NCI-H460 (cell line): ENCODE data around the gene ZSCAN29. TPM values are rescaled to one million over a fixed set of nuclear protein-coding genes. Genes with fewer than 3 reads are reported as not detected.
"Not testable (repeated sequence)": the region's sequence is repeated elsewhere in the genome, so short reads cannot be mapped to it uniquely, and the experiment has no call there.

Source experiments
- DNase-seq: peaks from one replicate; pipeline ENCODE4 v3.0.0-alpha.2; 2016; ENCODE audit warnings: low read depth; ENCODE audit errors: extremely low read depth
- polyA plus RNA-seq: library from polyadenylated mRNA; depleted of rRNA; stranded (reverse); fragments of >200 nt; gene quantifications from 2 replicates; pipeline ENCODE4 v1.2.3, GENCODE V29; 2014; cell fraction: nucleus; rRNA removed
- total RNA-seq: library from RNA; depleted of rRNA; stranded (reverse); fragments of >200 nt; shearing (Covaris generic); gene quantifications from 2 replicates; pipeline ENCODE4 v1.2.3, GENCODE V29; 2014; rRNA removed

The ZSCAN29 gene
- total RNA-seq: 38.6 and 44.2 TPM in 2 replicates
- polyA plus RNA-seq: 29.8 and 31.3 TPM in 2 replicates

DNA sequence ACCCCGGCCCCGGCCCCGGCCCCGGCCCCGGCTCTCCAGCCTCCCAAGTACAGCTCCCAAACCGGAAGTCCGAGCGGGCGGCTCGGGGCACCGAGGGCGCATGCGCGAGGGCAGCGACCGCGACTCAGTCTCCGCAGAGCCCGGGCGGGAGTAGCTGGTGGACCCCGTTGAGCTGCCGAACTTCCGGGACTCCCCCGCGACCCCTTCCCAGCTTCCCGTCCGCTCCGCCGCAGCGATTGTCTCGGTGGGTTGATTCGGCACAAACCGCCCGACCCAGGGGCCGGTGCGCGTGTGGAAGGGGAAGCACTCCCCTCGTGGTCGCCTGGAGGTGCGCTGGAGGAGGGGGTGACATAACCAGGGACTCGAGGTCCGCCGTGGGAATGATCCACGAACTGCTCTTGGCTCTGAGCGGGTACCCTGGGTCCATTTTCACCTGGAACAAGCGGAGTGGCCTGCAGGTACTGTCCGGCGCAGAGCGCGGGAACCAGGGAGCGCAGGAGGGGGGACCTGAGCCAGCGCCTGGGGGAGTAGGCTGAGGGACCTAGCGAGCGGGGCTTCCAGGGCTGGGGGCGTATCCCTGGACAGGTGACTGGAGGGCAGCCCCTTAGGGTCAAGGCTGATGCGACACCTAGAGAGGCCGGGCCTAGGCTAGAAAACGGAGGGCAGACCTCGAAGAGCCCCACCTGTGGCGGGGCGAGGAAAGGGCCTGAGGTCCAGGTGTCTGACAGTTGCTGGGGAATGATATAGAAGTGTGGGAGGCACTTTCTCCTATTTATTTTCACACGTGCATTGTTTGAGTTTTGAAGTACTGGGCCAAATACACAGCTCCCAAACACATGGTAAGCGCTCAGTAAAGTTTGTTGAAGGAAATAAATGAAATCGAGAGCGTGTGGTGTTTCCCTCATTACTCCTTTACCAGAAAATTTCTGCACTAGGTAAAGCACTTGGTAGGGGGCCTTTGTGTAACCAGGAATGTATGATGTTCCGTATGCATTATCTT, at the start of gene ZSCAN29, which contains the start of gene TUBGCP4:
ZSCAN29 (minus strand) TSS at position 69 of the 1,000 bp plus-strand sequence. CDS start 1,130 bp downstream, outside the sequence.
TUBGCP4 (plus strand) TSS at position 127 of the 1,000 bp plus-strand sequence; CDS start at position 381, 254 bp downstream.
- peak; percentile 66 for DNase-seq

DNA sequence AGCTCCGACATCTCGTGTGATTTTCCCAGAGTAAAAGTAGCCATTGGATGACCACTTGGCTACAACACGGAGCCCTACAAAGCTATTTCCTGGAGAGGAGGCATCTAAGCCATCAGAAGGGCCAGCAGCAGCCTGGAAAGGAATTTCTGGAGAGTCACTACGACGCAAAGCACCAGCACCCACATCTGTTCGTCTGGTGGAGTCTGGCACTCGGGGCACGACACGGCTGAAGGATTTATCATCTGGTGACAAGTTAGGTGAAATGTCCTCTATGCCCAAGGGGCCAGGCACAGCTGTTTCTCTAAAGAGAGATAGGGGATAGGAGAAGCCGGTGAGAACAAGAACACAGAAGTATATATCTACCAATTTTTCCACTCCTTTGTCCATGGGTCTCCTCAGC, 49.6 kb upstream of the ZSCAN29 start:
- DNase-seq: no peak

DNA sequence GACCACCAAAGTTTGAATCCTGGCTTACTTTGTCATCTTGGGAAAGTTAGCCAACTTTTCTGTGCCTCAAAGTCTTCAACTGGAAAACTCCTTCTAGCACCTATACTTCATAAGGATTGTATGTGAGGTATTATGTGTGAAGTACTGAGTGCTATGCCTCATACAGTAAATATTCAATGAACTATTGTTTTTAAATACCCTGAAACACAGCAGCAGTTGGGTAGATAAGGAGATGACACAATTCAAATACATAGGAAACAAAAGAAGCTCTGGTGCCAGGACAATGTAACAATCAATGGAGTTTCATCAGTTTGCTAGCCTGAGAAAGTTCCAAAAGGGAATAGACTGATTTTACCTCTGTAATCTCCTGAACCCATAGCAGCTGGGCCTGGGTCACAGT, 43.4 kb upstream of the ZSCAN29 start:
- no peak for DNase-seq

DNA sequence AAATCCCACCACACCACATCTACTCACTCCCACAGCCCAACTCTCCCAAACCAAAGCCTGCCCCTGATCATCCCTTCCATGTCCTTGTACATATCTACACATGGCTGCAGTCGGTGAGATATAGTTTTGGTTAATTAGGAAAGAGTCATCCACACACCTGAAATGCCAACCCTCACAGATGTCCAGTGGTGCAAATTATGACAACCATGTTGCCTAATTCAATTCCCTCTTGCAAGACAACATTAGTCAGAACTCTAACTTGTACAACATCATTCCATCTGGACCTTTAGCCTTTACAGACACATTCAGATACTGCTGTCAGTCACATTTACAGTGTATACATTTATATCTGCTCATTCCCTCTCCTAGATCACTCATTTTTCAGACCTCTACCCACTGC, 41.3 kb upstream of the ZSCAN29 start:
- DNase-seq: no peak

DNA sequence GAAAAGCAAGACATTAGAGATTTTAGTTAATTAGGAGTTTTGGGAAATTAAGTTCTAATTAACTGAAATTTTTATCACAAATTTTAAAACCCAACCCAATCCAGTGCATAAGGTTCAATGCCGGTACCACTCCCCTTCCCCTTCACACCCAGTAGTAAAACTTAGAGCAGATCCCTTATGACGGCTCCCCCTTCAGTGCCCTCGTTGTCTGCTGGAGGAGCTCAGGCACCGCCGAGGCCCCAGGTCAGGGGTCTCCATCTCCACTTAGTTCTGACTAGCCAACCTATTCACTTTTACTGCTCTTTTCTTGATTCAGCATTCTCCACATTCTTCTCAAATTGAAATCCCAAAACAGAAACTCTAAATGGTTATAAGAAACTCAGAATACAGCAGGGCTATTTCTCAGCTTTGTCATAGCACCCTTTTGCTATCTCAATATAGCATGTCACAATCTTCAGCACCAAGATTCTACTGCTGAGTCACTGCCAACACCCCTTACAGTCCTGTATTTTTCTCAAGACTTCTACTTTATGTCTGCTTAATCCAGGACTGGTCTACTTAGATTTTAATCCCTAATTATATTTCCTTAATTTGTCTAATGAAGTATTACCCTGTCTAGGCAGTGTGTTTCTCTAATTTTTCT, 39.9 kb upstream of the ZSCAN29 start:
- peak; percentile 42 for DNase-seq

DNA sequence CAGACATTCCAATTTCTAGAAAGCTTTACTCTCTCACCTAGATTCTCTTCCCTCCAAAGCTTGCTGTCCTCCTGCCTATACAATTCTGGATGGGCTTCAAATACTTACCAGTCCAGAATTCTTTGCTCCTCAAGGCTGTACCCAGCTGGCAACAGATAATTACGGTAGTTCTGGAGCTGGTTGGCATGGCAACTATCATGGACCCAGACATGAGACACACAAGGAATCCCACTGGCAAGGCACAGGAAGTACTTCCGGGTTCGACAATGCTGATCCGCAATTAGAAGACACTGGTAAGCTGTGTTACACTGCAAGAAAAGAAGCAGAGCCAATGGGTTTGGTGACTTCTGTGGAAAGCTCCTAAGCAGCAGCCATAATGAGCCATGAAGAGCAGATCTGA, 37.9 kb upstream of the ZSCAN29 start:
- no peak for DNase-seq

DNA sequence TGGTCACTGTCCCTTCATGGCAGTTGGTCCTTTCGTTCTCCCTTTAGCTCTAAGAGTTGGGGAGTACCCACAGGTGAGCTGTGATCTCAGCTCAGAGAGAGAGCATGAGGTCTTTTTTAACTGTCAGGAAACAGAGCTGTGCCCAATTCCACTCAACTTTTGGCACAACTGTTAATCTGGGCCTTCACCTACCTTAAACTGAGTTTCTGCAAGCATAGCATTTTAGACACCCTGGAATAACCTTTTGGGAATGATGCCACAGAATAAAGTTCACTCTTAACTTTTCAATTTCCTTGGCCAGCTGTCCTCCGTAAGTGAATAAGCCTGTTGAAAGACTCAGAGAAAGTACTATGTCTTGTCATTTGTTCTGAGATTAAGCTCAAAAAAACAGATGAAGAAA, 36.0 kb upstream of the ZSCAN29 start:
- no peak for DNase-seq

DNA sequence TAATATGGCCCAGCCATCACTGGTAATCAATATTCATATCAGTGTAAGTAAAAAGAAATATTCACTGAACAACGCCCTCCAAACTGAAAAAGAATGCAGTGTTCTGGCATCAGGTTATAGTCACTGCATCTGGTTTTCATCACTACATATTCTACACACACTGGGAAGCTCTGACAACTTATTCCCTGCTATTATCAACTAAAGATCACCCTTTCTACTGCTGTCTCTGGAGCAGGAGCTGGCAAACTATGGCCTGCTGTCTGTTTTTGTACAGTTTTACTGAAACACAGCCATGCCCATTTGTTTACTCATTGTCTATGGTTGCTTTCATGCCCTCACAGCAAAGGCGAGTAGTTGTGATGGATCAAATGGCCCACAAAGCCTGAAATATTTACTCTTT, 35.3 kb upstream of the ZSCAN29 start:
- no peak for DNase-seq

DNA sequence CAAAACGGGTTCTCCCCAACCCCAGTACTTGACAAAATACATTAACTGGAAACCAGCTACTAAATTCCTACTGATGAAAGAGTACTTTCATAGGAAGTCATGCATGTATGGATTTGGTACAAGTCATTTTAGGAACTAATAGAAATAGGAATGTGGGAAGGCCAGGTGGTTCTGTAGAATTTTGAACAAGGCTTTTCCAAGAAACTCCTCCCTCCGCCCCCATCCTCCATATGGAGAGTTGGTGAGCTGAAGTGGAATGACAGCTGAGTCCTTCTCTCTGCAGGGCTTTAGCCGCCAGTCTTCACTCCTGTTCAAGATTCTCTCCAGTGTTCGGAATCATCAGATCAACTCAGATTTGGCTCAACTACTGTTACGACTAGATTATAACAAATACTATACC, 33.3 kb upstream of the ZSCAN29 start:
- no peak for DNase-seq

DNA sequence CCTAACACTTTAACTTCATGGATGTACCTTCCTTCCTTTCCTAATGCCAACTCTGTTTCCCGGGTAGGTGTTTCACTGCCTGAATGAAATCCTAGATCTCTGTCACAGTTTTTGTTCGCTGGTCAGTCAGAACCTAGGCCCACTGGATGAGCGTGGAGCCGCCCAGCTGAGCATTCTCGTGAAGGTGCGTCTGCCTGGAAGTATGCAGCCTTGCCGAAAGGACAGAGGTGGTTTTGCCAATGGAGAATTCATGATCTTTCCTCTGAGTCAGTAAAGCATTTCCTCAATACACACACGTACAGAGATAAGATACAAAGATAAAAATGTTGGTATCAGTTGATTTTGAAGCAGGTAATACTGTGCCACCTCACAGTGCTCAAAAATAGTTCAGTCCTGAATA, 32.8 kb upstream of the ZSCAN29 start:
- DNase-seq: no peak

DNA sequence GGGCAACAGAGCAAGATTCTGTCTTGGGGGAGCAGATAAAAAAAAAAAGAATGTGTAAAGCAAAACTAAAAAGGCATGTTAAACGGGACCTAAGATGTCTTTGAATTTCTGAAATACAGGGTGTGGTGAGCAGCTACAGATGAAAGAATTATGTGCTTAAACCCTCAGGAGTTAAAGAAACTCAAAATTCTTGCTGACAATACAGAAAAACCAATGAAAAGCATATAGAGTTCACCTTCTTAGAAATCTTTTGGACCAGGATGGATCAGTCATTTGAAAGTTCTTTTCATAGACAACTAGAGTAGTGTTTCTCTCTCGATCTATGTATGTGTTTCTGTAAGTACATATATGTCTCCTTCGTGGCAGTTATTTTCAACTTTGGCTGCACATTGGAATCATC, 31.4 kb upstream of the ZSCAN29 start:
- DNase-seq: no peak

DNA sequence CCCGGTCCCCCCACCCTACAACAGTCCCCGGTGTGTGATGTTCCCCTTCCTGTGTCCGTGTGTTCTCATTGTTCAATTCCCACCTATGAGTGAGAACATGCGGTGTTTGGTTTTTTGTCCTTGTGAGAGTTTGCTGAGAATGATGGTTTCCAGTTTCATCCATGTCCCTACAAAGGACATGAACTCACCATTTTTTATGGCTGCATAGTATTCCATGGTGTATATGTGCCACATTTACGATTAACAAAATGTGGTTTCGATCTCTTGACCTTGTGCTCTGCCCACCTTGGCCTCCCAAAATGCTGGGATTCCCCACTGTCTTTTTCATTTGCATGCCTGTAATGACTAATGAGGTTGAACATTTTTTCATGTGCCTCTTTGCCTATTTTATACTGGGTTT, 22.7 kb upstream of the ZSCAN29 start:
- not testable (repeated sequence) for DNase-seq

DNA sequence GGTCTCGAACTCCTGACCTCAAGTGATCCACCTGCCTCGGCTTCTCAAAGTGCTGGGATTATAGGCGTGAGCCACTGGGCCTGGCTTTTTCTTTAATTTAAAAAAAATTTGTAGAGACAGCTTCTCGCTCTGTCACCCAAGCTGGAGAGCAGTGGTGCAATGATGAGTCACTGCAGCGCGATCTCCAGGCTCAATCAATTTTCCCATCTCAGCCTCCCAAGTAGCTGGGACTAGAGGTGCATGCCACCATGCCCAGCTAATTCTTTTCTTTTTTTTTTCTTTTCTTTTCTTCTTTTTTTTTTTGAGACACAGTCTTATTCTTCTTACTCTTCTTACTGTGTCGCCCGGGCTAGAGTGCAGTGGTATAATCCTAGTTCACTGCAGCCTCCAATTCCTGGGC, 19.9 kb upstream of the ZSCAN29 start:
- no peak for DNase-seq

DNA sequence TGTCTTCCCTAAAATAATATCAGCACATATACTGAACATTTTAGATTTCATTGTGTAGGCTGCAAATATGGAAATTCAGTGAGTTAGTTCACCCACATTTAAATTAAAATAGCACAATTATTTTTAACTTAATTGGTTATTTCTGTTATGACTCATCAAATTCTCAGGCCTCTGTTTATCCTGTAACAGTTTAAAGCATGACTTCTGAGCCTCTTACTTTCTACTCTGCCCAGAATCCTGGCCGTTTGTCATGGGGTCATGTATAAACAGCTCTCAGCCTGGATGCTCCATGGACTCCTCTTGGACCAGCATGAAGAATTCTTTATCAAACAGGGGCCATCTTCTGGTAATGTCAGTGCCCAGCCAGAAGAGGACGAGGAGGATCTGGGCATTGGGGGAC, 12.2 kb upstream of the ZSCAN29 start:
- DNase-seq: no peak

DNA sequence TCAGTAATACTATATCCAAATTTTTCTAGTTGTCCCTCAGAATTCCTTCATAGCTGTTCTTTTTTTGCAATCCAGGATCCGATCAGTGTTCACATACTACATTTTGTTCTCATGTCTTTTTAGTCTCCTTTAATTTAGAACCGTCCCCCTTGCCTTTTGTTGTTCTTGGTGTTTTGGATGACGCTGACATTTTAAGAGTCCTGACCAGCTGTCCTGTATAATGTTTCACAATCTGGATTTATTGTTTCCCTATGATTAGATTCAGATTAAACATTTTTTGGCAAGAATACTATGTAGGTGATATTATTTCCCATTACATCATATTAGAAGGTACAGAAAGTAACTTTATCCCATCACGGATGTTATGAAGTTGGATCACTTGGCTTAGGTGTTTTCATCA, 11.5 kb upstream of the ZSCAN29 start:
- DNase-seq: no peak

DNA sequence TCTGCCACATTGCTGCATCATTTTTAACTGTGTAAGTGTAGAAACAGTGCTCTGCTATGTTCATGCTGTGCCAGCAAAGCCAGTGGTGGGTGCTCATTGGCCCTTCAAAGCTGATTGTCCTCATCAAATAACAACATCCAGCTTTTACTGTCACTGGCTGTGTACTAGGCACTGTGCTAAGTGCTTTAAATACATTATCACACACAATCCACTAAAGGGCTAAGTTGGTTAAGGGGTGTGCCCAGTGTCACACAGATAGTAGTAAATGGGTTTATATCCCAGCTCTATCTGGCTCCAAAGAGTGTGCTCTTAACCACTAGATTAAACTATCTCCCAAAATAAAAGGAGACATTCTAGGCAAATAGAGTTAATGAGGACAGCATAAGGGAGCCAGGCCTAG, 7.8 kb upstream of the ZSCAN29 start:
- no peak for DNase-seq

DNA sequence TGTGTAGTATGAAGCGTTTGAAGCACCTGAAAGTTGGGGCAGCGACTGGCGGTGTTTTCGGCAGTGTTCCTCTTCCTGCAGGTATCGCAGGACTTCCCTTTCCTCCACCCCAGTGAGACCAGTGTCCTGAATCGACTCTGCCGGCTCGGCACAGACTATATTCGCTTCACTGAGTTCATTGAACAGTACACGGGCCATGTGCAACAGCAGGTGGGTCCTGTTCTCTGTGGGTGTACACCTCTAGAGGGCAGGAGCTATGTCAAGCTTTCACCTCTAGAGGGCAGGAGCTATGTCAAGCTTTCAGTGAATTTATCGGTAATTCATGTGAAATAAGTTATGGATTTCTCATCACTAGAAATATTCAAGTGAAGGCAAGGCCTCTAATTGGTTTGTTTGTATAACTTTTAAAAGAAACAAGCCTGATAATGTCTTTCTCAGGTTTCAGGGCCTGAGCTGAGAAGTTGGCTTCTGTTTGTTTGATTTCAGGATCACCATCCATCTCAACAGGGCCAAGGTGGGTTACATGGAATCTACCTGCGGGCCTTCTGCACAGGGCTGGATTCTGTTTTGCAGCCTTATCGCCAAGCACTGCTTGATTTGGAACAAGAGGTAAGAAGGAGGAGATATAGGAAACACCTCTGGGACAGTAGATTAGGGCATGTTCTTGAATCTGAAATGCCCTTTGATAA, 5.3 kb upstream of the ZSCAN29 start:
- peak; percentile 14 for DNase-seq

DNA sequence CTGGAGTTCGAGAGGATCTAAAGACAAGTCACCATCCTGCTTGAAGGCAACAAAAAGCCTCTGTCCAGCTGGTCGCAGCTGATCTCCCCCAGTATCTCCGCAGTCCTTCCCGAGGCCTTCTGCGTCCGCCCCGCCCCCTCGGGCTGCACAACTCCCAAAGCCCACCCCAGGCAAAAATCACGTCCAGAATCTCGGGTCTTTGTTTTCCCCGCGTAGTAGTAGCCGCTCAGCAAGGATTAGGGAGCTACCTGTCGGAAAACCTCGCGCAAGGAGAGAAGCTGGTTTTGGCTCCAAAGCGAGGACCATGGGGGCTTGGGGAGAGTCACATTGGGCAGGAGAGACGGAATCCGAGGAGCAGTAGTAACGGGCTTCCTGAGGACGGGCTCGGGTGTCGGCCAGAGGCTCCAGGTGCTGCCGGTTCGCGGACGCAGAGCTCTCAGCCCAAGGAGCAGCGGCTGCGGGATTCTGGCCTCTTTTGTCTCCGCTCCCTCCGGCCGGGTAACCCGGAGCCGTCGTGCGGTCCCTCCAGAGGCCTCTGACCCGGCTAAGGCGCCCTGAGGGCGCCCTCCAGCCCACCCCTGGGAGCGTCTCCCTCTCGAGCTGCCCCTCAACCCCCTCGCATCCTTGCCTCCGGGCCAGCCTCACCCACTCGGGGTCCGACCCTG, 401 bp downstream of the ZSCAN29 start:
- DNase-seq: no peak

DNA sequence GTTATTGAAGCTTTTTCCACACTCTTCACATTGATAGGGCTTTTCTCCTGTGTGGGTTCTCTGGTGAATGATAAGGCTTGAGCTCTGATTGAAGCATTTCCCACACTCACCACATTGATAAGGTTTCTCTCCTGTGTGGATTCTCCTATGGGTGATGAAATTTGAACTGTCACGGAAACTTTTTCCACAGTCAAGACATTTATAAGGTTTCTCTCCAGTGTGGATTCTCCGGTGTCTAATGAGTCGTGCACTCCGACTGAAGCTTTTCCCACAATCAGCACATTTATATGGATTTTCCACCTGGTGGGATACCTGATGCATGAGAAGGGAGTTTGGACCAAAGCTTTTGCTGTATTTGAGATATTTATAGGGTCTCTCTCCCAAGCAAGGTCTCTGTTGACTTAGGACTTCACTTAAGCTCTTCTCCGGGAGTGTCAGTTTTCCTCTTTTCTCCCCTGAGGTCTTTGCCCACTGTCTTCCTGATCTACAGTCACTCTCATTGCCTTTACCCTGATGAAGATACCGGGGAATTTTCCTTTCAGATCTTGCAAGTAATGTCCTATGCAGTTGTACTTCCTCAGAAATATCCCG, 9.4 kb downstream of the ZSCAN29 start:
- no peak for DNase-seq

DNA sequence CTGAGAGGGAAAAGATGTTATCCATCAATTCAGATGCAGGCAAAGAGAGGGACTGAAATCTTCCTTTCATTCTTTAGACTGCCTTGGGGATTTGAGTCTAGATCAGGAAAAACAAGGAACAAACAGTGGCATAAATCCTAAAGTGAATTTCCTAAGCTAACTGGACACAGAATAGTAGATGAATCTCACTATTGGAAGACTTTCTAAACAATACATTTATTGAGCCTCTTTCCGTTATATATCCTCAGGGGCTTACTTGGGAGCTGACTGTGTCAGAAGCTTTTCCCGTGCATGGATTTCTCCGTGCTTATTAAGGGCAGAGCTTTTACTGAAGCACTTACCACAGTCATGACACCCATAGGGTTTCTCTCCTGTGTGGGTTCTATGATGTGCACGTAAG, 10.0 kb downstream of the ZSCAN29 start:
- DNase-seq: no peak
